AG10803 (cell line): ENCODE measurements around the gene RSU1.

Experiments used
- DNase-seq: peaks from one replicate; pipeline ENCODE4 v3.0.0; 2010; ENCODE audit warnings: low read depth
- H3K4me3 ChIP-seq: 2 replicates; pipeline ENCODE4 v1.5.1; 2011; ENCODE audit warnings: mild to moderate bottlenecking, low read length, control low read depth
- CTCF ChIP-seq: conservative IDR thresholded peaks from 2 replicates; pipeline ENCODE4 v1.5.1; 2011; ENCODE audit warnings: mild to moderate bottlenecking, low read length, control low read depth, inconsistent platforms

The RSU1 gene

GRCh38 chr10:16817125-16818019, at the start of gene RSU1:
Gene RSU1 (minus strand): TSS chr10:16817424. CDS start chr10:16817081, 343 bp downstream.
- no peak for TF ChIP-seq CTCF
- peak within 1 kb of the TSS; percentile 99 for H3K4me3 ChIP-seq
- peak; percentile 100 for DNase-seq

GRCh38 chr10:16866541-16867275, 49.5 kb upstream of the RSU1 start:
- no peak for TF ChIP-seq CTCF
- H3K4me3 ChIP-seq: no peak overlapping the region
- no peak for DNase-seq

GRCh38 chr10:16865766-16866165, 48.5 kb upstream of the RSU1 start:
- DNase-seq: no peak
- TF ChIP-seq CTCF: no peak
- no peak overlapping the region for H3K4me3 ChIP-seq

- DNase-seq: no peak
- TF ChIP-seq CTCF: no peak
- no peak overlapping the region for H3K4me3 ChIP-seq
Measured at GRCh38 chr10:16863766-16864165, 46.5 kb upstream of the RSU1 start.

GRCh38 chr10:16857419-16857818, 40.2 kb upstream of the RSU1 start:
- no peak overlapping the region for H3K4me3 ChIP-seq
- no peak for TF ChIP-seq CTCF
- DNase-seq: no peak

- DNase-seq: no peak
- H3K4me3 ChIP-seq: no peak overlapping the region
- TF ChIP-seq CTCF: no peak
Measured at GRCh38 chr10:16856567-16856966, 39.3 kb upstream of the RSU1 start.
